Measurements from ENCODE around the gene DIP2A. TPM values are rescaled to one million over a fixed set of nuclear protein-coding genes. Genes with fewer than 3 reads are reported as not detected.

DIP2A gene
- 10 to 100 TPM; 19.9 to 40.8 (median 31.1) TPM for total RNA-seq

- Histone ChIP-seq H3K27me3 (no peaks in the 10 kb centered on the region), H3K4me1 (peaks cover 0 to 76% (median 30%) of the 10 kb centered on the region in 3 donors), H3K4me3 (peak within 1 kb of the TSS; percentile 79 to 100), H3K36me3 (no peaks in the 10 kb centered on the region), H3K9me3 (no peaks in the 10 kb centered on the region), H3K27ac (peak within 1 kb of the TSS; percentile 87 to 96 (median 95))
- TF ChIP-seq POLR2AphosphoS5 (IDR thresholded peaks at IDR 0.05), result peak; percentile 78
- peak in 1 of 4 experiments; percentile 8 for TF ChIP-seq CTCF (IDR thresholded peaks at IDR 0.05)
- TF ChIP-seq EP300 (IDR thresholded peaks at IDR 0.05), result no peak
- TF ChIP-seq POLR2A (IDR thresholded peaks at IDR 0.05), result peak; percentile 79 to 85
- no CpG with 5 or more reads among the region's 91 CpGs for WGBS, 2 donors (ENCODE audit: low coverage in 1 of 2)
- peak; percentile 99 for ATAC-seq
Measured at GRCh38 chr21:46458315-46459023, at the start of gene DIP2A. TSS of gene DIP2A (plus strand) at chr21:46458891. CDS start at chr21:46459132, 241 bp downstream.

- 90 to 93% methylated on average over 24 to 29 of the region's 32 CpGs for WGBS, 2 donors (ENCODE audit: low coverage in 1 of 2)
- Histone ChIP-seq H3K9me3 (no peaks in the 10 kb centered on the region), H3K27ac (no peak overlapping the region), H3K36me3 (peaks cover 0 to 75% of the 10 kb centered on the region in 2 donors), H3K4me3 (no peak overlapping the region), H3K27me3 (no peaks in the 10 kb centered on the region), H3K4me1 (no peaks in the 10 kb centered on the region)
- TF ChIP-seq EP300 (IDR thresholded peaks at IDR 0.05), result no peak
- no peak for TF ChIP-seq POLR2A (IDR thresholded peaks at IDR 0.05)
- no peak for TF ChIP-seq CTCF (IDR thresholded peaks at IDR 0.05)
- TF ChIP-seq POLR2AphosphoS5 (IDR thresholded peaks at IDR 0.05), result no peak
- no peak for ATAC-seq
Measured at GRCh38 chr21:46409641-46410406, 48.9 kb upstream of the DIP2A start.

GRCh38 chr21:46410516-46410915 lies 48.2 kb upstream of the DIP2A start:
- ATAC-seq, result no peak
- Histone ChIP-seq H3K27ac (no peak overlapping the region), H3K27me3 (no peaks in the 10 kb centered on the region), H3K4me1 (no peaks in the 10 kb centered on the region), H3K9me3 (no peaks in the 10 kb centered on the region), H3K4me3 (no peak overlapping the region), H3K36me3 (peaks cover 0 to 74% of the 10 kb centered on the region in 2 donors)
- 92 to 94% methylated on average over 5 to 9 of the region's 9 CpGs for WGBS, 2 donors (ENCODE audit: low coverage in 1 of 2)
- no peak for TF ChIP-seq CTCF (IDR thresholded peaks at IDR 0.05)
- TF ChIP-seq POLR2A (IDR thresholded peaks at IDR 0.05), result no peak
- no peak for TF ChIP-seq POLR2AphosphoS5 (IDR thresholded peaks at IDR 0.05)
- TF ChIP-seq EP300 (IDR thresholded peaks at IDR 0.05), result no peak

GRCh38 chr21:46411236-46411635 lies 47.5 kb upstream of the DIP2A start:
- Histone ChIP-seq H3K36me3 (peaks cover 0 to 74% of the 10 kb centered on the region in 2 donors), H3K4me3 (no peak overlapping the region), H3K4me1 (no peaks in the 10 kb centered on the region), H3K9me3 (no peaks in the 10 kb centered on the region), H3K27me3 (no peaks in the 10 kb centered on the region), H3K27ac (no peak overlapping the region)
- no peak for TF ChIP-seq POLR2AphosphoS5 (IDR thresholded peaks at IDR 0.05)
- no peak for TF ChIP-seq CTCF (IDR thresholded peaks at IDR 0.05)
- TF ChIP-seq POLR2A (IDR thresholded peaks at IDR 0.05), result no peak
- no peak for TF ChIP-seq EP300 (IDR thresholded peaks at IDR 0.05)
- WGBS, 2 donors (ENCODE audit: low coverage in 1 of 2), result 67 to 88% methylated on average over 1 to 6 of the region's 17 CpGs
- no peak for ATAC-seq

All from gastroesophageal sphincter (tissue), 4 donors.